Psoas muscle (tissue), 8 donors: ENCODE results near the gene SPDYE18. TPM values are rescaled to one million over a fixed set of nuclear protein-coding genes. Genes with fewer than 3 reads are reported as not detected.
"Not testable (repeated sequence)": the region's sequence is repeated elsewhere in the genome, so short reads cannot be mapped to it uniquely, and the experiment has no call there.

ENCODE experiments used
- ATAC-seq, 4 donors: fragments of 200-7000 bp; cut with Tn5 transposase; one replicate each; pipeline ENCODE4 v1.9.1; 2020; ENCODE audit warnings: moderate library complexity in 3 of 4, mild to moderate bottlenecking in 2 of 4
- DNase-seq, 2 donors: peaks; one replicate each; pipeline ENCODE4 v3.0.0-alpha.2; 2020
- H3K27ac ChIP-seq: fragments of 200-600 bp; one replicate; pipeline ENCODE4 v1.8.0; 2022
- H3K27me3 ChIP-seq, 3 donors: fragments of 200-600 bp in 1 of 3; one replicate each; pipeline versions ENCODE4 v1.6.1 to v1.8.0; 2013 to 2022; ENCODE audit warnings: low read length in 2 of 3, mild to moderate bottlenecking in 2 of 3, moderate library complexity in 1 of 3; ENCODE audit not compliant: insufficient read depth in 3 of 3
- H3K36me3 ChIP-seq, 2 donors: fragments of 200-600 bp in 1 of 2; one replicate each; pipeline versions ENCODE4 v1.6.1 to v1.8.0; 2013 to 2022; ENCODE audit warnings: low read depth in 1 of 2, mild to moderate bottlenecking in 1 of 2, moderate library complexity in 1 of 2; ENCODE audit not compliant: insufficient read depth in 1 of 2
- H3K4me1 ChIP-seq: fragments of 200-600 bp; one replicate; pipeline ENCODE4 v1.8.0; 2022
- H3K4me3 ChIP-seq: fragments of 200-600 bp; one replicate; pipeline ENCODE4 v1.8.0; 2022; ENCODE audit warnings: mild to moderate bottlenecking
- H3K9me3 ChIP-seq: fragments of 200-600 bp; one replicate; pipeline ENCODE4 v1.8.0; 2022
- WGBS, 3 donors: extraction: QIAGEN DNeasy Blood & Tissue Kit; methylation state at CpG; one replicate each; pipeline versions ENCODE4 v1.1.6 to v1.1.7; 2013; 5-methylcytosine and 5-hydroxymethylcytosine counted together
- intact Hi-C, 2 donors: fragments of 100-400 bp; cut with DNase I; formaldehyde crosslinking; loops; one replicate each; pipeline versions ENCODE4 v1.11.0 to v1.14.2; 2022
- polyA plus RNA-seq, 3 donors: library from polyadenylated mRNA; stranded (reverse); fragments of 200-250 nt; gene quantifications; one replicate each; pipeline ENCODE4 v1.2.3, GENCODE V29; 2013
- total RNA-seq, 4 donors: library from RNA; stranded (reverse); fragmentation: NEBNext Ultra II Directional in 2 of 4; extraction: Animal tissue kit (Norgen Biotek cat#: 25700) in 2 of 4; gene quantifications; one replicate each; pipeline versions ENCODE4 v1.2.1 to v1.2.4, GENCODE V29; 2021 to 2023
- donor health status: healthy with polysubstance abuse.
- donor health status: DM: no; HTN: no; CAD: no; lungs with moderate emphysema.
- donor health status: Bipolar disorder and iron deficiency.
- donor health status: healthy.
- donor health status: DM: yes; HTN: yes; CAD: no.
- donor health status: DM: no; HTN: no; CAD: no.
- donor health status: DM: no; HTN: no; CAD: no.
- donor health status: DM: yes; HTN: yes; CAD: no.

The SPDYE18 gene
- total and polyA plus RNA-seq, 7 donors = 0.08 to 0.66 (median 0.30) TPM; not detected in 1

DNA sequence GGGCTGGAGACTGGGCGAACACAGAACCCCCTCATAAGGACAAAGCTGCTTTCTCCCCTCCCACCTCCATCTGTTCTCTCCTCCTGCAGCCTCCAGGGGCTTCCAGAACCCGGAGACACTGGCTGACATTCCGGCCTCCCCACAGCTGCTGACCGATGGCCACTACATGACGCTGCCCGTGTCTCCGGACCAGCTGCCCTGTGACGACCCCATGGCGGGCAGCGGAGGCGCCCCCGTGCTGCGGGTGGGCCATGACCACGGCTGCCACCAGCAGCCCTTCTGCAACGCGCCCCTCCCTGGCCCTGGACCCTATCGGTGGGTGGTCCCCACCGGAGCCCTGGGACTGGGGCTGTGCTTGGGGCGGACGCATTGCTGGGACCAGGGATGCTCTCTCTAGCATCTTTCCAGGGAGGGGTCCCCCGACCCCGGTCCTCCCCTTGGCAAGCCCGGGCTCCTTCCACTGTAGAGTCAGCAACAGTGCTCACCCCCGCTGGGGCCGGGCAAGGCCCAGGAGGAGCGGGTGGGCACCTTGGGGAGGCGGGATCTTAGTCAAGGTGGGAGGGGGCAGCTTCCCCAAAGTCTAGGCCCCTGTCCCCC is 56.8 kb downstream of the SPDYE18 start:
- intact Hi-C loops, H3K9me3 ChIP-seq, H3K36me3 ChIP-seq, DNase-seq, H3K27ac ChIP-seq, H3K27me3 ChIP-seq, ATAC-seq, H3K4me1 ChIP-seq, H3K4me3 ChIP-seq: not testable (repeated sequence)
- 86 to 92% (median 90%) methylated on average over 8 to 23 of the region's 27 CpGs for WGBS, 3 donors

DNA sequence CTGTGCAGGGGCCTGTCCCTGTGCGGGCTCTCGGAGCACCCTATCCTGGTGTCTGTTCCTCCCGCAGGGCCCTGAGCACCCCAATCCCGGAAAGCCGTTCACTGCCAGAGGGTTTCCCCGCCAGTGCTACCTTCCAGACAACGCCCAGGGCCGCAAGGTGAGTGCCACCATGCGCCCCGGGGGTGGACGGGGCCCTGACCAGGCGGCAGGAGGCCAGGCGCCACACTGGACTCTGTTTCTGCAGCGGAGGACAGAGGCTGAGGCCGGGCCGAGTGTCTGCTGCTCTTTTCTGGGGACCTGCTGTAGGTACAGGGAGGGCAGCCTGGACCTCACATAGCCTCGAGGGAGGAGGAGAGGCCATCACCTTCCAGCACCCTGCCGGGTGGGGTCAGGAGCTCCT is 58.2 kb downstream of the SPDYE18 start:
- H3K27ac ChIP-seq, H3K27me3 ChIP-seq, H3K4me1 ChIP-seq, DNase-seq, H3K4me3 ChIP-seq, H3K9me3 ChIP-seq, intact Hi-C loops, ATAC-seq, H3K36me3 ChIP-seq: not testable (repeated sequence)
- 93 to 96% (median 93%) methylated on average over 7 to 12 of the region's 18 CpGs for WGBS, 3 donors

GRCh38 chr7:77003241-77003640 is 59.1 kb downstream of the SPDYE18 start:
- ATAC-seq, H3K27ac ChIP-seq, H3K27me3 ChIP-seq, H3K4me3 ChIP-seq, H3K9me3 ChIP-seq, intact Hi-C loops, H3K4me1 ChIP-seq, H3K36me3 ChIP-seq: not testable (repeated sequence)
- peak in 1 of 2 donors; percentile 39 for DNase-seq
- WGBS, 3 donors = 87 to 96% (median 95%) methylated on average over 10 of the region's 10 CpGs

- H3K27ac ChIP-seq, H3K27me3 ChIP-seq, H3K4me3 ChIP-seq, H3K4me1 ChIP-seq, H3K36me3 ChIP-seq, intact Hi-C loops, ATAC-seq, DNase-seq, H3K9me3 ChIP-seq: not testable (repeated sequence)
- WGBS, 3 donors = 63 to 88% (median 73%) methylated on average over 17 to 21 of the region's 21 CpGs
Observed at GRCh38 chr7:77002678-77003233, 59.6 kb downstream of the SPDYE18 start.

GRCh38 chr7:77002104-77002503 is 60.3 kb downstream of the SPDYE18 start:
- H3K9me3 ChIP-seq, DNase-seq, H3K36me3 ChIP-seq, intact Hi-C loops, H3K27ac ChIP-seq, ATAC-seq, H3K27me3 ChIP-seq, H3K4me3 ChIP-seq, H3K4me1 ChIP-seq: not testable (repeated sequence)
- 69 to 85% (median 75%) methylated on average over 6 to 15 of the region's 15 CpGs for WGBS, 3 donors

Other genes with a start within 250 kb of the SPDYE18 start
- gene SPDYE17, start 30.2 kb downstream of the SPDYE18 start, total RNA-seq = not detected
- gene SPDYE17, start 30.2 kb downstream of the SPDYE18 start, polyA plus RNA-seq = not detected
- gene CCDC146, start 60.1 kb upstream of the SPDYE18 start, total RNA-seq = 1 to 10 TPM; 1.2 to 3.5 (median 1.8) TPM
- gene CCDC146, start 60.1 kb upstream of the SPDYE18 start, polyA plus RNA-seq = 1 to 10 TPM; 1.9 to 2.5 (median 1.9) TPM
- gene FGL2, start 137.3 kb upstream of the SPDYE18 start, total RNA-seq = 1 to 10 TPM; 3.0 to 8.8 (median 4.4) TPM
- gene FGL2, start 137.3 kb upstream of the SPDYE18 start, polyA plus RNA-seq = 1 to 10 TPM; 2.1 to 3.8 (median 2.7) TPM